Hepatocyte (in vitro differentiated cells): ENCODE results near the gene APC2. TPM values are rescaled to one million over a fixed set of nuclear protein-coding genes. Genes with fewer than 3 reads are reported as not detected.

Experiments used
- DNase-seq: peaks from one replicate; pipeline ENCODE4 v3.0.0-alpha.2; 2016; ENCODE audit warnings: low spot score
- H2AFZ ChIP-seq: fragments of 200-600 bp; sonication (generic); 2 replicates; pipeline ENCODE4 v1.6.0; 2016; ENCODE audit warnings: antibody characterized with exemption, mild to moderate bottlenecking
- H3K27ac ChIP-seq: fragments of 200-600 bp; sonication (generic); 2 replicates; pipeline ENCODE4 v1.5.1; 2016; ENCODE audit warnings: mild to moderate bottlenecking
- H3K27me3 ChIP-seq: fragments of 200-600 bp; sonication (generic); 2 replicates; pipeline ENCODE4 v1.6.1; 2016
- H3K36me3 ChIP-seq: fragments of 200-600 bp; sonication (generic); replicated peaks from 2 replicates; pipeline ENCODE4 v1.5.1; 2016; ENCODE audit warnings: low read depth; ENCODE audit not compliant: insufficient read depth
- H3K4me1 ChIP-seq: fragments of 200-600 bp; sonication (generic); 2 replicates; pipeline ENCODE4 v1.5.1; 2016; ENCODE audit warnings: mild to moderate bottlenecking, moderate library complexity; ENCODE audit not compliant: insufficient read depth
- H3K4me2 ChIP-seq: fragments of 200-600 bp; sonication (generic); 2 replicates; pipeline ENCODE4 v1.6.0; 2016
- H3K4me3 ChIP-seq: fragments of 200-600 bp; sonication (generic); 2 replicates; pipeline ENCODE4 v1.5.1; 2016; ENCODE audit warnings: mild to moderate bottlenecking
- H3K79me2 ChIP-seq: fragments of 200-600 bp; sonication (generic); 2 replicates; pipeline ENCODE4 v1.6.0; 2017; ENCODE audit warnings: mild to moderate bottlenecking
- H3K9me2 ChIP-seq: fragments of 200-600 bp; sonication (generic); replicated peaks from 2 replicates; pipeline ENCODE4 v1.6.0; 2017; ENCODE audit warnings: mild to moderate bottlenecking; ENCODE audit not compliant: insufficient read depth
- H3K9me3 ChIP-seq: fragments of 200-600 bp; sonication (generic); 2 replicates; pipeline ENCODE4 v1.5.1; 2016; ENCODE audit warnings: low read depth, mild to moderate bottlenecking
- H4K20me1 ChIP-seq: fragments of 200-600 bp; sonication (generic); 2 replicates; pipeline ENCODE4 v1.6.0; 2016; ENCODE audit warnings: mild to moderate bottlenecking; ENCODE audit not compliant: insufficient read depth, poor library complexity, severe bottlenecking
- EZH2 ChIP-seq: fragments of 200-600 bp; sonication (generic); IDR thresholded peaks from 2 replicates; pipeline ENCODE4 v1.6.1; 2016; ENCODE audit warnings: antibody characterized with exemption, mild to moderate bottlenecking, borderline replicate concordance
- EZH2phosphoT487 ChIP-seq: fragments of 200-600 bp; sonication (generic); IDR thresholded peaks from one replicate; pipeline ENCODE4 v1.6.1; 2018; ENCODE audit warnings: antibody characterized with exemption, mild to moderate bottlenecking, low read depth, moderate library complexity; ENCODE audit not compliant: unreplicated experiment, severe bottlenecking
- WGBS: methylation state at CpG from one replicate; pipeline ENCODE4 v1.1.6; 2016; ENCODE audit warnings: low lambda C conversion rate; ENCODE audit errors: missing lambda C conversion rate; 5-methylcytosine and 5-hydroxymethylcytosine counted together
- polyA plus RNA-seq: library from polyadenylated mRNA; unstranded; fragments of >200 nt; fragmentation: Nextera tagmentation; extraction: Ambion mirVana; gene quantifications from 2 replicates; pipeline ENCODE4 v1.2.1, GENCODE V29; 2016
- total RNA-seq: library from RNA; depleted of rRNA; stranded (reverse); fragments of >200 nt; gene quantifications from 2 replicates; pipeline ENCODE4 v1.2.3, GENCODE V29; 2014
- TF ChIP-seq, protein P1 (sequence below): fragments of 200-600 bp; sonication (generic); IDR thresholded peaks from 2 replicates; pipeline ENCODE4 v1.5.1; 2016; ENCODE audit warnings: antibody characterized with exemption, mild to moderate bottlenecking; ENCODE audit not compliant: poor library complexity

APC2 gene
- total and polyA plus RNA-seq, 2 experiments from 2014 or later, result 0.36 to 1.2 TPM

DNA sequence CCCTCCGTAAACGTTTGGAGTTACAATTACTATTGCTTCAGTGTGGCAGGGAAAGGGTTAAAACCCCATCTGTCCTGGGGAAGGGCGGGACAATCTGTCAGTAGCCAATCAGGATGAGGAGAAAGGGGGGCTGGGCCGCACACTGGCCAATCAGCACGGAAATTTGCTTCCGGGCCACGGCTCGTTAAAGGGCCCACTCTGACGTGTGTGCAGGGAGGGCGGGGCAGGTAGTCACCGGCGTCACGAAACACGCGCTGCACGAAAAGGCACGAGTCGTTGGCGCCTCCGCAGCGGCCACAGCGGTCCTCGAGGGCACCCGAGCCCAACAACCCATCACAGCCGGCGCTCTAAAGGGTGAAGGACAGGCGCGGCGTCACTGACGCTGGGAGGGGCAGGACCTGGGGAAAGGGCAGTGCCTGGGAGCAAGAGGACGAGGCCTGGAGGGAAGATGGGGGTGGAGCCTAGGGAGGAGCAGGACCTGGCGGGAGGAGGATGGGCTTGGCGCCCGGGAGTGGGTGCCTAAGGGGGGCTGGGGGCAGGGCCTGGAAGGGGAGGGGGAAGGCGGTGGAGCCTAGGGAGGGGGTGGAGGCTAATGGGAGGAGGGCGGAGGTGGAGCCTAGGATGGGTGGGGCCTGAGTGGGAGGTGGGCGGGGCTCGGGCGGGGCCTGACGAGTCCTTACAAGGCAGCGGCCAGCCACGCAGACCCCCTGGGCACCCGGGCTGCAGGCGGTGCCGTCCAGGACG is 58.0 kb downstream of the APC2 start:
- Histone ChIP-seq H4K20me1 (no peaks in the 10 kb centered on the region), H3K79me2 (peaks cover 13% of the 10 kb centered on the region), H3K4me1 (peaks cover 38% of the 10 kb centered on the region), H3K4me3 (no peak overlapping the region), H3K36me3 (no peaks in the 10 kb centered on the region), H3K27me3 (no peaks in the 10 kb centered on the region), H3K9me3 (no peaks in the 10 kb centered on the region), H3K27ac (peak overlapping the region; percentile 76), H2AFZ (peak overlapping the region; percentile 13), H3K9me2 (no peaks in the 10 kb centered on the region), H3K4me2 (peak overlapping the region; percentile 69)
- DNase-seq, result peak; percentile 97
- 1% methylated on average over 29 of the region's 46 CpGs for WGBS
- TF ChIP-seq EZH2 (no peak), EZH2phosphoT487 (no peak)
- TF ChIP-seq, protein P1, sequence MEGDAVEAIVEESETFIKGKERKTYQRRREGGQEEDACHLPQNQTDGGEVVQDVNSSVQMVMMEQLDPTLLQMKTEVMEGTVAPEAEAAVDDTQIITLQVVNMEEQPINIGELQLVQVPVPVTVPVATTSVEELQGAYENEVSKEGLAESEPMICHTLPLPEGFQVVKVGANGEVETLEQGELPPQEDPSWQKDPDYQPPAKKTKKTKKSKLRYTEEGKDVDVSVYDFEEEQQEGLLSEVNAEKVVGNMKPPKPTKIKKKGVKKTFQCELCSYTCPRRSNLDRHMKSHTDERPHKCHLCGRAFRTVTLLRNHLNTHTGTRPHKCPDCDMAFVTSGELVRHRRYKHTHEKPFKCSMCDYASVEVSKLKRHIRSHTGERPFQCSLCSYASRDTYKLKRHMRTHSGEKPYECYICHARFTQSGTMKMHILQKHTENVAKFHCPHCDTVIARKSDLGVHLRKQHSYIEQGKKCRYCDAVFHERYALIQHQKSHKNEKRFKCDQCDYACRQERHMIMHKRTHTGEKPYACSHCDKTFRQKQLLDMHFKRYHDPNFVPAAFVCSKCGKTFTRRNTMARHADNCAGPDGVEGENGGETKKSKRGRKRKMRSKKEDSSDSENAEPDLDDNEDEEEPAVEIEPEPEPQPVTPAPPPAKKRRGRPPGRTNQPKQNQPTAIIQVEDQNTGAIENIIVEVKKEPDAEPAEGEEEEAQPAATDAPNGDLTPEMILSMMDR, result no peak

DNA sequence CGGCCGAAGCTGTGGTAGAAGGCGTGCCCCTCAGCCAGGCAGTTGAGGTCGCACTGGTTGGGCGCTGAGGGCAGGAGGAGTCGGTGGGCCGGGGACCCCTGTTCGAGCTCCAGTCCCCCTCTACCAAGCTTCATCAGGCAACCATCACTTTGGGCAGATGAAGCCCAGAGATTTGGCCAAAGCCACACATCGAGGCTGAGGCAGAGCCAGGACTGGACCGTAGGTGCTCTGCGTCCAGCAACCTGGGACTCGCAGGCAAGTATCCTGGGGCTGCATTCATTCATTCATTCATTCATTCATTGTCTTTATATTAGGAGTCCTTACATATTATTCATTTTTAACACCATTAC is 58.6 kb downstream of the APC2 start:
- H3K36me3 ChIP-seq, result no peaks in the 10 kb centered on the region
- no peaks in the 10 kb centered on the region for H3K27me3 ChIP-seq
- 49% methylated on average over 10 of the region's 12 CpGs for WGBS
- H3K4me3 ChIP-seq, result no peak overlapping the region
- no peak for DNase-seq
- H3K9me3 ChIP-seq, result no peaks in the 10 kb centered on the region
- no peak overlapping the region for H2AFZ ChIP-seq
- H4K20me1 ChIP-seq, result no peaks in the 10 kb centered on the region
- H3K27ac ChIP-seq, result peak overlapping the region; percentile 59
- peaks cover 13% of the 10 kb centered on the region for H3K79me2 ChIP-seq
- H3K4me1 ChIP-seq, result peaks cover 33% of the 10 kb centered on the region
- TF ChIP-seq, protein P1, result no peak
- no peak for TF ChIP-seq EZH2
- TF ChIP-seq EZH2phosphoT487, result no peak
- peak overlapping the region; percentile 69 for H3K4me2 ChIP-seq
- no peaks in the 10 kb centered on the region for H3K9me2 ChIP-seq

DNA sequence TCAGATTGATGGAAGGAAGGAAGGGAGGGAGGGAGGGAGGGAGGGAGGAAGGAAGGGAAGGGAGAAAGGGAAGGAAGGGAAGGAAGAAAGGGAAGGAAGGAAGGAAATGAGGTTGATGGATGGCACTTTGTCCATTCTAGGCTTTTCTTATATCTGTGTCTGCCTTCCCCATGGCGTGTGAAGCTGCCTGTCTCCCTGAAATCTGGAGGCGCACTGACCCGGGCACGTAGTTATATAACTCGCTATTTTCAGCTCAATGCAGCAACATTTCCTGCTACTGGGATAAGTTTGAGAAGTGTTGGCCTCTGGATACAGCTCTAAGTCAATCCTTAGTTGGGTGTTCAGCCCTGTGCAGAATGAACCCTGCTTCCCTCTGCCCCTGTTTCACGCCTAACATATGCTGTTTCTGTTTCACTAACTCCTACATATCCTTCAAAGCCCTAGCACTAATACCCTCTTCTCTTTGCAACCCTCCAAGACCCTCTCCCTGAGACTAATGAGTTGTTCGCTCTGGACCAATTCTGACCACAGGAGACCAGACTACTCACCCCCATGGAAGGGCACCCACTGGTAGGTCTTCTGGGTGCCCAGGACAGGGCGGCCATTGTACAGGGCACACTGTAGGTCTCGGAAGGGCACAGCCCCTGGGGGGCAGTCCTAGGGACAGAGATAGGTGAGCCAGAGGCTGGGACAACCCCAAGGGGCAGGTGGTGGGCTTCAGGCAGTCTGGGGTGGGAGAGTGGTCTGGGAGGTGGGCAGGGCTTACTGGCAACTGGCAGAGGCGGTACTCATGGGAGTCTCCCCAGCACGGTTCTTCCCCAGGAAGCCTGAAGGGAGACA is 59.9 kb downstream of the APC2 start:
- Histone ChIP-seq H2AFZ (no peak overlapping the region), H3K9me2 (no peaks in the 10 kb centered on the region), H3K27ac (peak overlapping the region; percentile 98), H3K4me2 (peak overlapping the region; percentile 99), H3K4me1 (peaks cover 35% of the 10 kb centered on the region), H3K36me3 (no peaks in the 10 kb centered on the region), H4K20me1 (no peaks in the 10 kb centered on the region), H3K27me3 (no peaks in the 10 kb centered on the region), H3K9me3 (no peaks in the 10 kb centered on the region), H3K4me3 (no peak overlapping the region), H3K79me2 (peaks cover 13% of the 10 kb centered on the region)
- no peak for TF ChIP-seq EZH2phosphoT487
- TF ChIP-seq EZH2, result no peak
- TF ChIP-seq, protein P1, result no peak
- WGBS, result 79% methylated on average over 11 of the region's 11 CpGs
- DNase-seq, result no peak
